Mucosa of rectum (tissue), 2 donors: ENCODE results near the gene CHTF18.
"Not testable (repeated sequence)": the region's sequence is repeated elsewhere in the genome, so short reads cannot be mapped to it uniquely, and the experiment has no call there.

Experiments
- H3K27ac ChIP-seq, 2 donors: one replicate each; pipeline ENCODE4 v1.7.0; 2013; ENCODE audit warnings: inconsistent platforms in 2 of 2, low read depth in 2 of 2, low read length in 2 of 2
- H3K27me3 ChIP-seq, 2 donors: one replicate each; pipeline ENCODE4 v1.7.0; 2013; ENCODE audit warnings: low read length in 2 of 2; ENCODE audit not compliant: control insufficient read depth in 2 of 2, insufficient read depth in 2 of 2
- H3K36me3 ChIP-seq, 2 donors: one replicate each; pipeline ENCODE4 v1.7.0; 2013; ENCODE audit warnings: low read length in 2 of 2; ENCODE audit not compliant: control insufficient read depth in 2 of 2, insufficient read depth in 2 of 2
- H3K4me1 ChIP-seq, 2 donors: one replicate each; pipeline ENCODE4 v1.7.0; 2013; ENCODE audit warnings: low read length in 2 of 2, mild to moderate bottlenecking in 1 of 2; ENCODE audit not compliant: control insufficient read depth in 2 of 2, insufficient read depth in 2 of 2
- H3K4me3 ChIP-seq, 2 donors: one replicate each; pipeline ENCODE4 v1.7.0; 2013; ENCODE audit warnings: low read length in 2 of 2
- H3K9ac ChIP-seq, 2 donors: one replicate each; pipeline ENCODE4 v1.7.0; 2013; ENCODE audit warnings: low read length in 2 of 2, low read depth in 1 of 2, mild to moderate bottlenecking in 1 of 2
- H3K9me3 ChIP-seq, 2 donors: one replicate each; pipeline ENCODE4 v1.7.0; 2013; ENCODE audit warnings: low read length in 2 of 2; ENCODE audit not compliant: control insufficient read depth in 2 of 2
- donor health status: healthy.
- donor health status: Normal muscosa, but diverticular disease.

CHTF18 gene

GRCh38 chr16:788399-789126 lies at the start of gene CHTF18:
TSS of gene CHTF18 (plus strand) at chr16:788620. CDS start at chr16:788685, 65 bp downstream.
- Histone ChIP-seq H3K36me3 (peaks cover 4% of the 10 kb centered on the region in 2 donors), H3K27ac (peak within 1 kb of the TSS in 1 of 2 donors; percentile 61), H3K4me1 (peaks cover 13 to 18% of the 10 kb centered on the region in 2 donors), H3K4me3 (peak within 1 kb of the TSS; percentile 85), H3K27me3 (peaks cover 0 to 1% of the 10 kb centered on the region in 2 donors), H3K9me3 (no peaks in the 10 kb centered on the region), H3K9ac (peak within 1 kb of the TSS; percentile 77 to 80)

DNA sequence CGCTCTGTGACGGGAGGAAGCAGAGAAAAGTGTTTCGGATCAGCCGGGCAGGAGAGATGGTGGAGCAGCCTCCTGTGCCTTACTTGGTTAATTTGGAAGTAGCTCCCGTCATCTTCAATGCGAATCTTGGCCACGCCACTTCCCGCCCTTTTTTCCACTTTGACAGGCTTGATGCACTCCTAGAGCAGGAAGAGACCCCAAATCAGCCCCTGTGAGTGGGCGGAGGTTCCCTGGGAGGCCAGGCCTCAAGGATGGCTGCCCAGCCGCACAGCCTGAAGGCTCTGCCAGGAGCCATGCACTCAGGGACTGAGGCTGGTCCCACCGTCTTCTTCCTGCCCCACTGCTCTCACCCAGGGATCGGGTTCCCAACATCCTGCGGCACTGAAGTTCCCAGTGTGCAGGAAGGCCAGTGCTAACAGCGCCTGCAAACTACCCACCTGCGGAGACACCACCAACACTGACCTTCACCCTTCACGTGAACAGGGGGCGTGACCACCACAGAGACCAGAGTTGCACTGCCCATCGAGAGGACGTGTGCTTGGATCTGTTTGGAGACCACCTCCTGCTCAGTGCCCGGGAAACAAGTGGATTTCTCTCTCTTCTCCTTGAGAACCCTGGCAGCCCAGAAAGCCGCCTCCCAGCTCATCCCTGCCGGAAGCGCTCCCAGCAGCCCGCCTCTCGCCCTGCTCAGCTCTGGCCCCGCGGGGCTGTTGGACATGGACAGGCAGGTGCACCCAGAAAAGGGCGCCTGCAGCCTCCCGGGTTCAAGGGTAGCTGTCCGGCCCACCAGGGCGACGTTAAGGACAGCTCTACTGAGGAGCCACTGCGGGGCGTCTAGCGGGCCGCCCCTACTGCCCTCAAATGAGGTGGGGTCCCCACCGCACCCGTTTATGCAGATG lies 48.6 kb upstream of the CHTF18 start:
- peaks cover 8 to 9% of the 10 kb centered on the region in 2 donors for H3K4me1 ChIP-seq
- H3K36me3 ChIP-seq = peaks cover 16 to 25% of the 10 kb centered on the region in 2 donors
- no peaks in the 10 kb centered on the region for H3K9me3 ChIP-seq
- H3K9ac ChIP-seq = peak overlapping the region; percentile 76 to 89
- no peaks in the 10 kb centered on the region for H3K27me3 ChIP-seq
- peak overlapping the region; percentile 80 to 86 for H3K4me3 ChIP-seq
- H3K27ac ChIP-seq = no peak overlapping the region

DNA sequence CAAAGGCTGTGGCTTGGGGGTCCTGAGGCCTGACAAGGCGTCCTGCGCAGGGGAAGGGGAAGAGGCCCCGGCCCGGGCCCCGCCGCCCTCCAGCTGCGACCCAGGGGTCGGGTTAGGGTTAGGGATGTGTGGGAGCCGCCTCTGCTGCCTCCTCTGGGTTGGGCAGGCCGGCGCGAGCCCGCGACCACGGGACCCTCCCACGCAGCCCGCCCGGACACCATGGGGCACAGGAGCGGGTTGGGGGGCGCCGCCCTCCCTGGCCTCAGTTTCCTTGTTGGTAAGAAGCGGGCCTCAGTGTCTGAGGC lies 48.0 kb upstream of the CHTF18 start:
- no peaks in the 10 kb centered on the region for H3K27me3 ChIP-seq
- H3K27ac ChIP-seq = peak overlapping the region; percentile 82 to 88
- H3K4me1 ChIP-seq = peaks cover 8 to 9% of the 10 kb centered on the region in 2 donors
- peaks cover 13 to 23% of the 10 kb centered on the region in 2 donors for H3K36me3 ChIP-seq
- peak overlapping the region; percentile 76 to 89 for H3K9ac ChIP-seq
- no peaks in the 10 kb centered on the region for H3K9me3 ChIP-seq
- H3K4me3 ChIP-seq = peak overlapping the region; percentile 80 to 86

GRCh38 chr16:740764-741505 lies 47.5 kb upstream of the CHTF18 start, which contains the start of gene CIAO3:
TSS of gene CIAO3 (minus strand) at chr16:740997. CDS start at chr16:740985, 12 bp downstream.
- Histone ChIP-seq H3K9me3 (no peaks in the 10 kb centered on the region), H3K9ac (peak within 1 kb of the TSS; percentile 76 to 89), H3K36me3 (peaks cover 8 to 18% of the 10 kb centered on the region in 2 donors), H3K4me1 (peaks cover 8 to 9% of the 10 kb centered on the region in 2 donors), H3K27me3 (no peaks in the 10 kb centered on the region), H3K27ac (peak within 1 kb of the TSS; percentile 82 to 88), H3K4me3 (peak within 1 kb of the TSS; percentile 80 to 86)

- Histone ChIP-seq H3K9me3 (no peaks in the 10 kb centered on the region), H3K4me1 (peaks cover 8 to 9% of the 10 kb centered on the region in 2 donors), H3K27me3 (no peaks in the 10 kb centered on the region), H3K9ac (no peak overlapping the region), H3K36me3 (peaks cover 5 to 8% of the 10 kb centered on the region in 2 donors), H3K27ac (no peak overlapping the region), H3K4me3 (no peak overlapping the region)
Measured at GRCh38 chr16:741986-742629, 46.3 kb upstream of the CHTF18 start.

DNA sequence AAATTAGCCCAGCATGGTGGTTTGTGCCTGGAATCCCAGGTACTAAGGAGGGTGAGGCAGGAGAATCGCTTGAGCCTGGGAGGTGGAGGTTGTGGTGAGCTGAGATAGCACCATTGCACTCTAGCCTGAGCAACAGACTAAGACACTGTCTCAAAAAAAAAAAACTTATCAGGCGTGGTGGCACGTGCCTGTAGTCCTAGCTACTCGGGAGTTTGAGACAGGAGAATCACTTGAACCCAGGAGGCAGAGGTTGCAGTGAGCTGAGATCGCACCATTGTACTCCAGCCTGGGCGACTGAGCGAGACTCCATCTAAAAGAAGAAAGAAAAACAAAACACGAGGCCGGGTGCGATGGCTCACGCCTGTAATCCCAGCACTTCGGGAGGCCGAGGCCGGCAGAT lies 45.5 kb upstream of the CHTF18 start:
- H3K27ac ChIP-seq, H3K4me3 ChIP-seq, H3K9me3 ChIP-seq, H3K9ac ChIP-seq, H3K27me3 ChIP-seq, H3K36me3 ChIP-seq, H3K4me1 ChIP-seq: not testable (repeated sequence)

GRCh38 chr16:743794-744500 lies 44.5 kb upstream of the CHTF18 start:
- H3K9ac ChIP-seq = no peak overlapping the region
- no peaks in the 10 kb centered on the region for H3K36me3 ChIP-seq
- H3K9me3 ChIP-seq = no peaks in the 10 kb centered on the region
- no peak overlapping the region for H3K4me3 ChIP-seq
- H3K27me3 ChIP-seq = no peaks in the 10 kb centered on the region
- no peak overlapping the region for H3K27ac ChIP-seq
- peaks cover 8 to 9% of the 10 kb centered on the region in 2 donors for H3K4me1 ChIP-seq

GRCh38 chr16:745739-746138 lies 42.7 kb upstream of the CHTF18 start:
- H3K9me3 ChIP-seq = no peaks in the 10 kb centered on the region
- no peaks in the 10 kb centered on the region for H3K27me3 ChIP-seq
- H3K27ac ChIP-seq = no peak overlapping the region
- H3K4me1 ChIP-seq = peaks cover 0 to 3% of the 10 kb centered on the region in 2 donors
- no peaks in the 10 kb centered on the region for H3K36me3 ChIP-seq
- H3K9ac ChIP-seq = no peak overlapping the region
- H3K4me3 ChIP-seq = no peak overlapping the region

GRCh38 chr16:746637-747036 lies 41.8 kb upstream of the CHTF18 start:
- Histone ChIP-seq H3K4me1 (no peaks in the 10 kb centered on the region), H3K4me3 (no peak overlapping the region), H3K9me3 (no peaks in the 10 kb centered on the region), H3K27ac (no peak overlapping the region), H3K27me3 (no peaks in the 10 kb centered on the region), H3K9ac (no peak overlapping the region), H3K36me3 (no peaks in the 10 kb centered on the region)
